ENCODE data around the gene A4GALT. TPM values are rescaled to one million over a fixed set of nuclear protein-coding genes. Genes with fewer than 3 reads are reported as not detected.

The A4GALT gene
- total and polyA plus RNA-seq, 2 donors from 2014 or later: 76.2 to 186 TPM

DNA sequence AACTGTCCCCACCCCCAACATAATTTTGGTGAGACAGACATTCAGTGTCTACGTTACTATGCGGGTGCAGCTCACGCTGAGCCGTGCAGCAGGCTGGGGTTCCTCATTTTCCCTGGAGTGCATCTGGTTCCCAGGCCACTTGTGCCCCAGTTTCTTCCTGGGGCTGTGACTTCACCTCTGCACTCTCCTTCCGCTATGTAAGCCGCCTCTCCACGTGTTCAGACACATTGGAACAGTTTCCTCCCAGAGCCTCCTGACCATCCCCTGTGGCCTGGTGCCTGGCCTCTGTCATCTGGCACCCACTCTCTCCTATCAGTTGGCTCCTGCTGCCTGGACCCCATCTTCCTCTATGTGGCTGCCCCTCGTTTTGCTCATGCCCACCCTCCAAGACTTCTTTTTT, 46.2 kb upstream of the A4GALT start:
- FAIRE-seq: no peak
- no peak overlapping the region for H3K4me3 ChIP-seq (ENCODE audit: low read length in 3 of 3)
- TF ChIP-seq, protein P1, sequence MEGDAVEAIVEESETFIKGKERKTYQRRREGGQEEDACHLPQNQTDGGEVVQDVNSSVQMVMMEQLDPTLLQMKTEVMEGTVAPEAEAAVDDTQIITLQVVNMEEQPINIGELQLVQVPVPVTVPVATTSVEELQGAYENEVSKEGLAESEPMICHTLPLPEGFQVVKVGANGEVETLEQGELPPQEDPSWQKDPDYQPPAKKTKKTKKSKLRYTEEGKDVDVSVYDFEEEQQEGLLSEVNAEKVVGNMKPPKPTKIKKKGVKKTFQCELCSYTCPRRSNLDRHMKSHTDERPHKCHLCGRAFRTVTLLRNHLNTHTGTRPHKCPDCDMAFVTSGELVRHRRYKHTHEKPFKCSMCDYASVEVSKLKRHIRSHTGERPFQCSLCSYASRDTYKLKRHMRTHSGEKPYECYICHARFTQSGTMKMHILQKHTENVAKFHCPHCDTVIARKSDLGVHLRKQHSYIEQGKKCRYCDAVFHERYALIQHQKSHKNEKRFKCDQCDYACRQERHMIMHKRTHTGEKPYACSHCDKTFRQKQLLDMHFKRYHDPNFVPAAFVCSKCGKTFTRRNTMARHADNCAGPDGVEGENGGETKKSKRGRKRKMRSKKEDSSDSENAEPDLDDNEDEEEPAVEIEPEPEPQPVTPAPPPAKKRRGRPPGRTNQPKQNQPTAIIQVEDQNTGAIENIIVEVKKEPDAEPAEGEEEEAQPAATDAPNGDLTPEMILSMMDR (IDR thresholded peaks at IDR 0.05; ENCODE audit: borderline replicate concordance, extremely low read depth, insufficient read depth): no peak
- no peak for DNase-seq
- no peak overlapping the region for H3K9ac ChIP-seq (ENCODE audit: low read length in 3 of 3)
- no peaks in the 10 kb centered on the region for H3K27me3 ChIP-seq (ENCODE audit: control insufficient read depth, insufficient read depth, low read length)
- peaks cover 0 to 10% (median 0%) of the 10 kb centered on the region in 3 donors for H3K4me1 ChIP-seq (ENCODE audit: control insufficient read depth in 2 of 3, insufficient read depth in 2 of 3, low read depth in 1 of 3, low read length in 3 of 3)
- no peaks in the 10 kb centered on the region for H3K9me3 ChIP-seq (ENCODE audit: control insufficient read depth in 2 of 3, insufficient read depth in 1 of 3, low read length in 3 of 3)
- H3K36me3 ChIP-seq (ENCODE audit: control insufficient read depth in 2 of 3, insufficient read depth in 3 of 3, low read length in 3 of 3): no peaks in the 10 kb centered on the region
- intact Hi-C loops (cut with DNase I): no loop called here
- no peak overlapping the region for H3K27ac ChIP-seq (ENCODE audit: low read depth in 2 of 2, low read length in 2 of 2)

DNA sequence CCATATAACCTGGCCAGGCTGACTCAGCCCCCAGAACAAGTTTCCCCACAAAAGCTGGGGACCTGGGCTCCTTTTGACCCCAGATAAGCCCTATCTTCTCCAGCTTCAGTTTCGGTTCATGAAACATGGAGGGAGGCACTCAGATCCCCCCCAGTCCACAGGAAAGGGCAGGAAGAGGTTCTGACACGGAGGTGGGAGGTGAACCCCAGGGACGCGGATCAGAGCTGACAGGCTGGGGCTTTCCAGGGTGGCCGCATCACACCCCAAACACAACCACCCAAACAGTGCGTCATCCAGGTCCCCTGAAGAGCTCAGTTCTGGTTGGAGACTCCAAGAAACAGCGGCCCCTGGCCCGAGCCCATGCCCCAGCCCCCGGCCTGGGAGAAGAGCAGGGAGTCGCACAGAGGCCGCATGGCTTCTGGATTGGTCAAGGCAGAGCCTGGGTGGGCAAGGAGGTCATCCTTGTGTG, 44.3 kb upstream of the A4GALT start:
- Histone ChIP-seq H3K9me3 (ENCODE audit: control insufficient read depth in 2 of 3, insufficient read depth in 1 of 3, low read length in 3 of 3) (no peaks in the 10 kb centered on the region), H3K4me1 (ENCODE audit: control insufficient read depth in 2 of 3, insufficient read depth in 2 of 3, low read depth in 1 of 3, low read length in 3 of 3) (peaks cover 0 to 6% (median 0%) of the 10 kb centered on the region in 3 donors), H3K27me3 (ENCODE audit: control insufficient read depth, insufficient read depth, low read length) (no peaks in the 10 kb centered on the region), H3K9ac (ENCODE audit: low read length in 3 of 3) (no peak overlapping the region), H3K27ac (ENCODE audit: low read depth in 2 of 2, low read length in 2 of 2) (no peak overlapping the region), H3K36me3 (ENCODE audit: control insufficient read depth in 2 of 3, insufficient read depth in 3 of 3, low read length in 3 of 3) (no peaks in the 10 kb centered on the region), H3K4me3 (ENCODE audit: low read length in 3 of 3) (no peak overlapping the region)
- DNase-seq (no peak), FAIRE-seq (no peak)
- intact Hi-C loops (cut with DNase I): no loop called here
- TF ChIP-seq, protein P1 (IDR thresholded peaks at IDR 0.05; ENCODE audit: borderline replicate concordance, extremely low read depth, insufficient read depth): no peak

DNA sequence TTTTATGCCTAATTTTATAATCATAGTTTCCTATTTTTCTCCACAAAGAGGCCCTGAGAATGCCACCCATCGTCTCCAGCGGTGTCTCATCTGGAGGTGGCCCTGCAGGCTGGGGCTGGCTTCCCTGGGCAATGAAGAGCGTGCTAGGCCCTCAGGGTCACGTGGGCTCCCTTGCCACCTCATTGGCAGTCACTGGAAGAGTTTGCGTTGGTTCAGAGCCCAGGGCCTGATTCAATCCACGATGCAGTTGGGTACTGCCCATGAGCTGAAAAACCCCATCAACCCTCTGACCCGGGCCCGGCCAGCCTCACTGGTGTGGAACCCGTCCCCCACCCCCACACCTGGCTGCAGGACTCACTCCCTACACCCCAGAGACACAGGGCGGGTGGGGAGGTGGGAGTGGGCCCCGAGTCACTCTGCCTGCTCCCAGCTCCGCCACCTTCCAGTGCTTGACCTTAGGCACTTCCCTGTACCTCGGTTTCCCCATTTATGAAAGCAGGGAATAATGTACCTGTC, 43.4 kb upstream of the A4GALT start:
- H3K4me3 ChIP-seq (ENCODE audit: low read length in 3 of 3): no peak overlapping the region
- no peak for DNase-seq
- H3K27me3 ChIP-seq (ENCODE audit: control insufficient read depth, insufficient read depth, low read length): no peaks in the 10 kb centered on the region
- TF ChIP-seq, protein P1 (IDR thresholded peaks at IDR 0.05; ENCODE audit: borderline replicate concordance, extremely low read depth, insufficient read depth): no peak
- no peak overlapping the region for H3K27ac ChIP-seq (ENCODE audit: low read depth in 2 of 2, low read length in 2 of 2)
- no peaks in the 10 kb centered on the region for H3K4me1 ChIP-seq (ENCODE audit: control insufficient read depth in 2 of 3, insufficient read depth in 2 of 3, low read depth in 1 of 3, low read length in 3 of 3)
- no peak for FAIRE-seq
- H3K9me3 ChIP-seq (ENCODE audit: control insufficient read depth in 2 of 3, insufficient read depth in 1 of 3, low read length in 3 of 3): no peaks in the 10 kb centered on the region
- H3K36me3 ChIP-seq (ENCODE audit: control insufficient read depth in 2 of 3, insufficient read depth in 3 of 3, low read length in 3 of 3): no peaks in the 10 kb centered on the region
- intact Hi-C loops (cut with DNase I): no loop called here
- no peak overlapping the region for H3K9ac ChIP-seq (ENCODE audit: low read length in 3 of 3)

All from kidney (tissue), 14 donors.